ENCODE data around the gene RNF181. TPM values are rescaled to one million over a fixed set of nuclear protein-coding genes. Genes with fewer than 3 reads are reported as not detected.

RNF181 gene
- total and polyA plus RNA-seq, 2 donors (not counting 3 experiments of a cell fraction or from before 2014, with no cell fraction given), result 142 to 629 TPM

DNA sequence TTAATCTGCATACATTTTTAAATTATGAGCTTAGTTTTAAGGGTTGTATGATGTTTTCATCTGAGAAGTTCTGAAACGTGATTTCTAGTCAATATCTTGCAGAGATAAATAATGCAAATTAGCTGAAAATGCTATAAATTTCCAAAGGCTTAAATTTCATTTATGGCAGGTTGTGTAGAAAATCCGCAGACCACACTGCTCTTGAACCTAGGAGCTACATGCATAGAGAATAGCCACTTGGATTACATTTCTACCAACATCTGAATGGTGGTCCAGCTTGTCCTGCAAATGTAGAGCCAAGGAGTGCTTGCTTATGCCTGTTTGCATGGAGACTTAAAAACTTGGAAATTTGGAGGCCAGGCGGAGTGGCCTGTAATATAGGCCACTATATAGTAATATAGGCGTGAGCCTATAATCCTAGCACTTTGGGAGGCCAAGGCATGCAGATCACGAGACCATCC is 49.7 kb upstream of the RNF181 start:
- intact Hi-C loops (cut with micrococcal nuclease), result no loop called here

More for the DNA sequence above, 49.7 kb upstream of the RNF181 start:
- no peak for TF ChIP-seq FOS (IDR thresholded peaks at IDR 0.05; ENCODE audit: borderline replicate concordance, insufficient read depth, low read length)
- no peak for TF ChIP-seq JUN (IDR thresholded peaks at IDR 0.05; ENCODE audit: borderline replicate concordance, insufficient read depth, insufficient read length, low read depth)
- TF ChIP-seq CTCF (IDR thresholded peaks at IDR 0.05; ENCODE audit: extremely low read depth in 1 of 2, insufficient read depth in 1 of 2, low read depth in 1 of 2, low read length in 2 of 2), result no peak
- TF ChIP-seq POLR2AphosphoS5 (IDR thresholded peaks at IDR 0.05; ENCODE audit: insufficient read depth, low read depth, low read length), result no peak
- TF ChIP-seq GATA2 (IDR thresholded peaks at IDR 0.05; ENCODE audit: insufficient read depth, insufficient read length, low read depth, low read length), result no peak
- no peak for TF ChIP-seq POLR2A (IDR thresholded peaks at IDR 0.05; ENCODE audit: low read depth, low read length)
- TF ChIP-seq MYC (IDR thresholded peaks at IDR 0.05; ENCODE audit: low read depth, low read length), result no peak
- TF ChIP-seq EZH2 (IDR thresholded peaks at IDR 0.05; ENCODE audit: borderline replicate concordance, low read depth, low read length, severe bottlenecking), result no peak
- TF ChIP-seq MAX (IDR thresholded peaks at IDR 0.05; ENCODE audit: insufficient read depth, insufficient read length), result no peak
- DNase-seq (ENCODE audit: low read depth, low spot score) (no peak), FAIRE-seq (no peak)
- no peak overlapping the region for H2AFZ ChIP-seq (ENCODE audit: low read depth, low read length)
- ChIA-PET POLR2A (interaction anchor here (1.0 to 1.8 kb wide), 6 partner anchors 9 to 127 kb away, joined by 3 to 5 read pairs (median 4); partner anchors contain the start of gene SH2D6), CTCF (interaction anchor here (0.9 to 2.1 kb wide), 3 partner anchors 45 to 126 kb away, joined by 3 to 10 read pairs (median 3); no protein-coding TSS in a partner anchor)
- H3K27ac ChIP-seq (ENCODE audit: insufficient read depth, low read depth, low read length), result no peak overlapping the region
- BruUV-seq (replicated peaks), result no TSS peak
- H3K27me3 ChIP-seq (ENCODE audit: control insufficient read depth in 2 of 2, insufficient read depth in 2 of 2, low read length in 2 of 2), result no peaks in the 10 kb centered on the region
- peaks cover 30% of the 10 kb centered on the region for H3K4me1 ChIP-seq (ENCODE audit: control insufficient read depth, extremely low read depth, insufficient read depth, low read length)
- H3K4me2 ChIP-seq (ENCODE audit: insufficient read depth, low read length), result no peak overlapping the region
- dilution Hi-C loops (cut with MboI; ENCODE audit: extremely low pct_ligation_motif_present, low sequenced_read_pairs), result no loop called here
- peaks cover 2% of the 10 kb centered on the region for H4K20me1 ChIP-seq (replicated peaks; ENCODE audit: control insufficient read depth, extremely low read depth, insufficient read depth, low read length)
- H3K36me3 ChIP-seq (ENCODE audit: control insufficient read depth in 2 of 2, extremely low read depth in 1 of 2, insufficient read depth in 2 of 2, low read length in 2 of 2), result peaks cover 27 to 40% of the 10 kb centered on the region in 2 experiments
- H3K9me1 ChIP-seq (replicated peaks; ENCODE audit: control insufficient read depth, extremely low read depth, insufficient read depth, low read length), result no peaks in the 10 kb centered on the region
- H3K9ac ChIP-seq (replicated peaks; ENCODE audit: extremely low read depth, insufficient read depth, low read length), result no peak overlapping the region
- peaks cover 25% of the 10 kb centered on the region for H3K79me2 ChIP-seq (ENCODE audit: control insufficient read depth, insufficient read depth, low read length)
- H3K9me3 ChIP-seq (replicated peaks; ENCODE audit: control insufficient read depth, insufficient read depth, low read length), result no peaks in the 10 kb centered on the region
- no peak overlapping the region for H3K4me3 ChIP-seq (replicated peaks in 1 of 3; ENCODE audit: insufficient read depth in 1 of 3, low read depth in 1 of 3, low read length in 3 of 3)

Measured in endothelial cell of umbilical vein (primary cell).